GM13976 (cell line): ENCODE data around the gene IPCEF1.
"Not testable (repeated sequence)": the region's sequence is repeated elsewhere in the genome, so short reads cannot be mapped to it uniquely, and the experiment has no call there.

Experiments
- DNase-seq: peaks from one replicate; pipeline ENCODE4 v3.0.0; 2012; ENCODE audit warnings: low spot score
- CTCF ChIP-seq: IDR thresholded peaks from 2 replicates; pipeline ENCODE4 v1.5.1; 2012; ENCODE audit warnings: borderline replicate concordance, mild to moderate bottlenecking; ENCODE audit not compliant: insufficient read depth; ENCODE audit errors: extremely low read depth, missing control alignments, control extremely low read depth
- in situ Hi-C: fragments of 300-500 bp; cut with MboI; formaldehyde crosslinking; loops from one replicate; pipeline ENCODE4 v1.12.0; 2022; ENCODE audit warnings: low sequenced_read_pairs, mixed read lengths, inconsistent platforms; ENCODE audit not compliant: unreplicated experiment

Gene IPCEF1

GRCh38 chr6:154247119-154247861 is 109.3 kb downstream of the IPCEF1 start:
- no peak for TF ChIP-seq CTCF
- DNase-seq = no peak
- in situ Hi-C loops = no loop called here

GRCh38 chr6:154246723-154247118 is 109.9 kb downstream of the IPCEF1 start:
- in situ Hi-C loops = no loop called here
- no peak for TF ChIP-seq CTCF
- DNase-seq = no peak

- in situ Hi-C loops = no loop called here
- TF ChIP-seq CTCF = no peak
- no peak for DNase-seq
Observed at GRCh38 chr6:154245506-154245905, 111.1 kb downstream of the IPCEF1 start.

- in situ Hi-C loops = no loop called here
- no peak for DNase-seq
- TF ChIP-seq CTCF = no peak
Observed at GRCh38 chr6:154243793-154244750, 112.5 kb downstream of the IPCEF1 start.

GRCh38 chr6:154242617-154243357 is 113.8 kb downstream of the IPCEF1 start:
- in situ Hi-C loops = no loop called here
- DNase-seq = no peak
- no peak for TF ChIP-seq CTCF

- TF ChIP-seq CTCF = no peak
- no peak for DNase-seq
- in situ Hi-C loops = no loop called here
Observed at GRCh38 chr6:154241581-154241980, 115.0 kb downstream of the IPCEF1 start.

- DNase-seq, in situ Hi-C loops: not testable (repeated sequence)
Observed at GRCh38 chr6:154241061-154241460, 115.5 kb downstream of the IPCEF1 start.
